IPS-20b (cell line): ENCODE data around the gene SLC9A8.

ENCODE experiments used
- H3K27ac ChIP-seq: one replicate; pipeline ENCODE4 v1.5.1; 2013; ENCODE audit warnings: low read length
- H3K27me3 ChIP-seq: 2 replicates; pipeline ENCODE4 v1.6.1; 2013; ENCODE audit warnings: mild to moderate bottlenecking, low read length, inconsistent platforms; ENCODE audit not compliant: insufficient read depth
- H3K36me3 ChIP-seq: 2 replicates; pipeline ENCODE4 v1.6.1; 2013; ENCODE audit warnings: low read depth, mild to moderate bottlenecking, inconsistent platforms, low read length, moderate library complexity; ENCODE audit not compliant: insufficient read depth
- H3K4me1 ChIP-seq: 2 replicates; pipeline ENCODE4 v1.6.1; 2013; ENCODE audit warnings: mild to moderate bottlenecking, control low read depth, inconsistent platforms, low read length, moderate library complexity; ENCODE audit not compliant: insufficient read depth
- H3K4me3 ChIP-seq: 2 replicates; pipeline ENCODE4 v1.5.1; 2013; ENCODE audit warnings: mild to moderate bottlenecking, low read length, inconsistent platforms
- H3K9ac ChIP-seq: 2 replicates; pipeline ENCODE4 v1.6.1; 2013; ENCODE audit warnings: low read depth, mild to moderate bottlenecking, inconsistent platforms, low read length, moderate library complexity
- H3K9me3 ChIP-seq: 2 replicates; pipeline ENCODE4 v1.6.1; 2013; ENCODE audit warnings: mild to moderate bottlenecking, low read depth, low read length, inconsistent platforms; ENCODE audit not compliant: insufficient read depth

Gene SLC9A8

DNA sequence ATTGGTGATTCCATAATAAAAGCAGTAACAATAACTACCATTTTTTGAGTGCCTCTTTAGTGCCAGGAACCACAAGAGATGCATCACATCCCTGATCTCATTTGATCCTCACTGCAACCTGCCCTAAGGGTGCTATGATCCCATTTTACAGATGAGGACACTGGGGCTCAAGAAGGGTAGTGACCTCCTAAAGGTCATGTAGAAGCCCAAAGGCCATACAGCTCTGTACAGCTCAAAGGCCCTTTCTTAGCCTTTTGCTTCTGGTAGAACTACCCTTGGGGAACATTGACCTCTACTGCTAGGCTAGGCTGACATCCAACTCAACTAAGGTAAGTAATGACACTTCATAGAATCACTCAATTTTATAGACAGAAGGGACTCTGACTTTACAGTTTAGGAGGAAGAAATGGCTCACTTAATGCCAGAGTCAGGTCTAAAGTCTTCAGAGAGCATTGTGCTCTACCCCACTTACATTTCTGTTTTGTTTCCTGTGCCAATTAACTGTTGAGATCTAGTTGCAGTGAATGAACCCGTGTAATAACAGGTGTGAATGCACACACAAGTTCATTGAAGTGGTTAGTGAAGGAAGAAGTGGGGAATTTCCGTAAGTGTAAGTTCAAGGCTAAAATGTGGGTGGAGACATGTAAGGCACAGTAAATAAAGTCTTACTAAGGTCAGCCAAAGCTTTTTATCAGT, 10.7 kb downstream of the SLC9A8 start:
- H3K4me1 ChIP-seq, result no peaks in the 10 kb centered on the region
- H3K27ac ChIP-seq, result no peak overlapping the region
- H3K4me3 ChIP-seq, result no peak overlapping the region
- no peak overlapping the region for H3K9ac ChIP-seq
- no peaks in the 10 kb centered on the region for H3K27me3 ChIP-seq
- H3K36me3 ChIP-seq, result peaks cover 46% of the 10 kb centered on the region
- no peaks in the 10 kb centered on the region for H3K9me3 ChIP-seq

DNA sequence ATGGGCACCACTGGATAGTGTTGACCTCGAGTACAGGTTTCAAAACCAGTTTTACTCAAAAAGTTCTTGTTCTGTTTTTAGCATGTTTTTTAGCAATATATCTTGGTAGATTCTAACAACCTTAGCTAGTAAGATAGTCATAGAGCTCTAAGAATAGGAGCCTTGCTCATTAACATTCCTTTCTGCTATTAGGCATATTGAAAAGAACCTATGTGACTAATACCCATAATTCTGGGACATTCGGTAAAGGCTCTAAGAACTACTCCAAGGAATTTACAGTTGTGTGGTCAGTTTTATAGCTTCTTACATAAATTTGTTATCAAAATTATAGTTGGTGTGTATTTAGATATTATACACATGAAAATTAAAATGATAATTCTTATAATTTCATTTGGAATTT, 11.6 kb downstream of the SLC9A8 start:
- H3K9me3 ChIP-seq, result no peaks in the 10 kb centered on the region
- no peaks in the 10 kb centered on the region for H3K27me3 ChIP-seq
- H3K4me3 ChIP-seq, result no peak overlapping the region
- H3K9ac ChIP-seq, result no peak overlapping the region
- H3K36me3 ChIP-seq, result peaks cover 38% of the 10 kb centered on the region
- H3K4me1 ChIP-seq, result no peaks in the 10 kb centered on the region
- H3K27ac ChIP-seq, result no peak overlapping the region

GRCh38 chr20:49825521-49826033, 12.9 kb downstream of the SLC9A8 start:
- no peak overlapping the region for H3K27ac ChIP-seq
- no peaks in the 10 kb centered on the region for H3K27me3 ChIP-seq
- no peaks in the 10 kb centered on the region for H3K9me3 ChIP-seq
- peaks cover 26% of the 10 kb centered on the region for H3K36me3 ChIP-seq
- H3K4me3 ChIP-seq, result no peak overlapping the region
- no peaks in the 10 kb centered on the region for H3K4me1 ChIP-seq
- H3K9ac ChIP-seq, result no peak overlapping the region

- no peaks in the 10 kb centered on the region for H3K9me3 ChIP-seq
- no peak overlapping the region for H3K27ac ChIP-seq
- no peak overlapping the region for H3K4me3 ChIP-seq
- no peaks in the 10 kb centered on the region for H3K36me3 ChIP-seq
- H3K4me1 ChIP-seq, result peaks cover 4% of the 10 kb centered on the region; the same call in 1 of the 2 replicates
- no peak overlapping the region for H3K9ac ChIP-seq
- no peaks in the 10 kb centered on the region for H3K27me3 ChIP-seq
Measured at GRCh38 chr20:49831022-49831769, 18.6 kb downstream of the SLC9A8 start.

DNA sequence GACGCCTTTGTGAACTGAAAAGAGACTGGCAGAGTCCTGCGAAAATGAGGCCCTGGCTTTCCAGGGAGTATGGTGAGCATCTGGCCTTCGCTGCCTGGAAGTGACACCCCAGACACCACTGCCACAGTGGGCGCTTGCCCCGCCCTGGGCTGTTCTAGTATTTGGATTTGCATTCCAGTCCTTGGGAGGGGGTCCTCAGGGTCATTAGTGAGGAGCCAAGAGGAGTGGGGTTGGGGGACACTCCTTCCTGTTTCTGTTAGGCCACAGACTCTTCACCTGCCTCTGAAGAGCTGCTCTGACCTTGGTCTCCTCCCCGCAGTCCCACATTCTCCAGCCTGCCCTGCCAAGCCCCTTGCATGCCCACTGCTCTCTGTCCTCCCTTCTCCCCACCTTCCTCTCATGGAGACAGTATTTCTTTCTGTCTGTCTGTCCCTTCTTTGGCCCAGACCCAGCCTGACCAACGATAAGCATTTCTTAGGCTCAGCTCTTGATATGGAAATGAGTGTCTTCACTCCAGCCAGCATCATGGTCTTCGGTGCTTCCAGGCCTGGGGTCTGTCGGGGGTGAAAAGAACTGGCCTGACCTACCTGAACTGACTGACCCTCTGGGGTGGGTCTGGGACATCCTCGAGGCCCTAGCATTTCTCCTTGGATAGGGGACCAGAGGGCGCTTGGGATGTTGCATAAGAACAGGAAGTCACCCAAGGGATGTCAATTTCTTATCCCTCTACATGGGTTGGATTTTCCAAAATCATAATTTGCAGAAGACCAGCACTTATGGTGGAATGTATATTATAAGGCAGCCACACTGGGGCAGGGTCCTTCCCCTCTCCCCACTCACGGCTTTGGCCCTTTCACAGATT, 19.4 kb downstream of the SLC9A8 start:
- no peaks in the 10 kb centered on the region for H3K9me3 ChIP-seq
- peaks cover 4% of the 10 kb centered on the region; the same call in 1 of the 2 replicates for H3K4me1 ChIP-seq
- no peaks in the 10 kb centered on the region for H3K27me3 ChIP-seq
- H3K9ac ChIP-seq, result no peak overlapping the region
- no peaks in the 10 kb centered on the region for H3K36me3 ChIP-seq
- no peak overlapping the region for H3K4me3 ChIP-seq
- no peak overlapping the region for H3K27ac ChIP-seq

DNA sequence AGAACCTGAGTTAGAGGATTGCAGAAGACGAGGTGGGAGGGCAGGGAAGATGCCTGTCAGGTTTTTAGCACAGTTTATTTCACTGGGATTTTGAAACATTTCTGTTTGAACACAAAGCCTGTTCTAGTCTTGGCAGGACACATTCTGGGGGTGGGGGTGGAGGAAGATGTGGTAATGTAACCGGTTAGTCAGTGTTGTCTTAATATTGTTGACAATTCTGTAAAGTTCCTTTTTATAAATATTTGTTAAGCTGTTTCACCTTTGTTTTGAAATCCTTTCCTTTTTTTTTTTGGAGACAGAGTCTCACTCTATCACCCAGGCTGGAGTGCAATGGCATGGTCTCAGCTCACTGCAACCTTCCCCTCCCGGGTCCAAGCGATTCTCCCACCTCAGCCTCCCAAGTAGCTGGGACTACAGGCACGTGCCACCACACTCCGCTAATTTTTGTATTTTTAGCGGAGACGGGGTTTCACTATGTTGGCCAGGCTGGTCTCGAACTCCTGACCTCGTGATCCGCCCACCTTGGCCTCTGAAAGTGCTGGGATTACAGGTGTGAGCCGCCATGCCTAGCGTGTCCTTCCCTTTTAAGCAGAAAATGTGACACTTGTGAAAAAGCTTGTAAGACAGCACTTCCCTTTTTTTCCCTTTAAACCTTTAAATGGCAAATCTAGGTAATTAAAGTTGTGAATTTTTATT, 20.2 kb downstream of the SLC9A8 start:
- no peak overlapping the region for H3K27ac ChIP-seq
- no peaks in the 10 kb centered on the region for H3K27me3 ChIP-seq
- no peaks in the 10 kb centered on the region for H3K9me3 ChIP-seq
- H3K9ac ChIP-seq, result no peak overlapping the region
- H3K36me3 ChIP-seq, result no peaks in the 10 kb centered on the region
- no peak overlapping the region for H3K4me3 ChIP-seq
- peaks cover 4% of the 10 kb centered on the region; the same call in 1 of the 2 replicates for H3K4me1 ChIP-seq

DNA sequence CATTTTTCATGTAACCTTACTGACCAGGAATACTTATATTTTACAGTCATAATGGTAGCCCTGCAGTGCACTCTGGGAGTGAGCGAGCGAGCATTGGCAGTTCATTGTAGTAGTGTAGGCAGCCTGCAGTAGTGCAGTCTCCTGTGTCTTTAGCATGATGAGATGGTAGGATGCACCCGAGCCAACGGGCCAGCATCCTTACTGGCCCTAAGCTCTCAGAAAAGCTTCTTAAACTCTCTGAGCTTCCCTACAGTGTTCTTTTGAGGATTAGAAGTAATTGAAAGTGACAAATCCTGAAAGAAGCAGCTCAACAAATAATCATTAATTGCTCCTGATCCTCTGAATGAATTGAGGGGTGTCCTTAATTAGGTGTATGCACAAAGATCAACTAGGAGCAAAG, 20.9 kb downstream of the SLC9A8 start:
- H3K27me3 ChIP-seq, result no peaks in the 10 kb centered on the region
- H3K4me3 ChIP-seq, result no peak overlapping the region
- H3K27ac ChIP-seq, result no peak overlapping the region
- H3K9me3 ChIP-seq, result no peaks in the 10 kb centered on the region
- H3K9ac ChIP-seq, result no peak overlapping the region
- H3K4me1 ChIP-seq, result peaks cover 4% of the 10 kb centered on the region; the same call in 1 of the 2 replicates
- no peaks in the 10 kb centered on the region for H3K36me3 ChIP-seq

DNA sequence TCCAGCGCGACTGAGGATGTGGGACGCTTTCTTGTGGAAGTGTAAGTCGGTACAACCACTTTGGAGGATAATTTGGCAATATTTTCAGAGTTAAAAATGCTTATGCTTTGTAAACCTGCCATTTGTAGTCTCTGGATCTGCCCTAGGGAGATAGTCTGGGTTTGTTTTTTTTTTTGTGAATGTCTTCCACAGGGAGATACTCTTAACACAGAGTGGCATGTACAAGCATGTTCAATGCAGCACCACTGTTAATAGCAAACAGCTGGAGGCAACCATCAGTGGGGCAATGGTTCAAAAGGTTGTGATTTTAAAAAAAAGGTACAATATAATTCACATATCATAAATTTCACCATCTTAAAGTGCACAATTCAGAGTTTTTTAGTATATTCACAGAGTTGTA, 22.4 kb downstream of the SLC9A8 start:
- no peaks in the 10 kb centered on the region for H3K36me3 ChIP-seq
- H3K9me3 ChIP-seq, result no peaks in the 10 kb centered on the region

DNA sequence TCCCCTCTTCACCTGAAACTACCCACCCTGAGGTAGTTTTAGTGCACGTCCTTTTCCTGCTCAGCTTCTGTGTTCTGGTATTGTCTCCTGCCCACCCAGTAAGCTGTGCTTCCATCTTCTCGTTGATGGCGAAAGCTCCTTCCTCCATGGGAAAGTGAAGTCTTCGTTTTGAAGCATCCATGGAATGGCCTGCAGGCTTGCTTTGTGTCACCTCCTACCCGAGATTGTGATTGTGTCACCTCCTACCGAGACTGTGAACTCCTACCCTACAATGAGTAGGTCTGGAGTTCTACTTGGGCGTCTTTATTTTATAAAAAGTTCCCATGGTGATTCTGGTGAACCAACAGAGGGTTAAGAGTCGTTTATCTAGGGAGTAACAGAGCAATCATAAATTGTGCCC, 25.9 kb downstream of the SLC9A8 start:
- no peak overlapping the region for H3K9ac ChIP-seq
- H3K36me3 ChIP-seq, result no peaks in the 10 kb centered on the region
- H3K27ac ChIP-seq, result no peak overlapping the region

More for the DNA sequence above, 22.4 kb downstream of the SLC9A8 start:
- Histone ChIP-seq H3K4me3 (no peak overlapping the region), H3K4me1 (peaks cover 4% of the 10 kb centered on the region; the same call in 1 of the 2 replicates), H3K27me3 (no peaks in the 10 kb centered on the region), H3K27ac (no peak overlapping the region), H3K9ac (no peak overlapping the region)

DNA sequence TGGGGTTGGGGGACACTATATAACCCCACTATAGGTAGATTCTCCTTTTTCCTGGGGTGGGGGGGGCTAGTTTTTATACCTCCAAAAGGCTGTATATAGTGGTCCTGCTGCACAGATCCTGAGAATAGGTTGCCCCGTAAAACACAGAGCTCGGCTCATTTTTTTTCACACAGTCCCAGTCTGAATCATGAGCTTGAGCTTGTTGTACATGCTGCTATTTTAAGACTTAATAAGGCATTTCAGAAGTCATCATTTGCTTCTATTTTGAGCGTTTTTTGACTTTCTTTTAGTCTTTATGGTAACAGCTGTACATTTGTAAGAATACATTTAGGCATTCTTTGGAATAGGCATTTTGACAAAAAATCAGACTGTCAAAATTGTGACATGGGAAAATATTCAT, 30.5 kb downstream of the SLC9A8 start:
- peaks cover 6% of the 10 kb centered on the region for H3K9me3 ChIP-seq
- H3K4me1 ChIP-seq, result no peaks in the 10 kb centered on the region; the same call in 1 of the 2 replicates
- H3K4me3 ChIP-seq, result no peak overlapping the region
- H3K9ac ChIP-seq, result no peak overlapping the region
- H3K27ac ChIP-seq, result no peak overlapping the region
- no peaks in the 10 kb centered on the region for H3K27me3 ChIP-seq
- no peaks in the 10 kb centered on the region for H3K36me3 ChIP-seq

More for the DNA sequence above, 25.9 kb downstream of the SLC9A8 start:
- Histone ChIP-seq H3K4me1 (no peaks in the 10 kb centered on the region), H3K4me3 (no peak overlapping the region), H3K27me3 (no peaks in the 10 kb centered on the region), H3K9me3 (peaks cover 6% of the 10 kb centered on the region)
